Heart left ventricle (tissue), 16 donors: ENCODE results near the gene POLR3GL. TPM values are rescaled to one million over a fixed set of nuclear protein-coding genes. Genes with fewer than 3 reads are reported as not detected.

Experiments used
- ATAC-seq, 4 donors: fragments of 200-7000 bp; cut with Tn5 transposase; one replicate each; pipeline ENCODE4 v1.9.1; 2020 to 2022; ENCODE audit warnings: moderate library complexity in 4 of 4, mild to moderate bottlenecking in 3 of 4, moderate number of reproducible peaks in 1 of 4
- DNase-seq, 5 donors: peaks; one replicate each; pipeline ENCODE4 v3.0.0-alpha.2; 2020
- H3K27ac ChIP-seq, 12 donors: fragments of 200-600 bp; sonication (generic) in 4 of 12; one replicate each; pipeline versions ENCODE4 v1.5.0 to v1.8.0; 2016 to 2022; ENCODE audit warnings: mild to moderate bottlenecking in 2 of 12
- H3K27me3 ChIP-seq, 9 donors: fragments of 200-600 bp; sonication (generic) in 2 of 9; one replicate each; pipeline versions ENCODE4 v1.5.1 to v1.8.0; 2016 to 2022; ENCODE audit warnings: mild to moderate bottlenecking in 3 of 9
- H3K36me3 ChIP-seq, 9 donors: fragments of 200-600 bp; sonication (generic) in 2 of 9; one replicate each; pipeline versions ENCODE4 v1.5.0 to v1.8.0; 2018 to 2022; ENCODE audit warnings: mild to moderate bottlenecking in 2 of 9
- H3K4me1 ChIP-seq, 12 donors: fragments of 200-600 bp; sonication (generic) in 4 of 12; one replicate each; pipeline versions ENCODE4 v1.5.0 to v1.8.0; 2016 to 2022; ENCODE audit warnings: mild to moderate bottlenecking in 3 of 12
- H3K4me3 ChIP-seq, 12 donors: fragments of 200-600 bp; sonication (generic) in 4 of 12; one replicate each; pipeline versions ENCODE4 v1.5.0 to v1.8.0; 2017 to 2022; ENCODE audit warnings: mild to moderate bottlenecking in 9 of 12, moderate library complexity in 4 of 12
- H3K9me3 ChIP-seq, 12 donors: fragments of 200-600 bp; sonication (generic) in 4 of 12; one replicate each; pipeline versions ENCODE4 v1.5.0 to v1.8.0; 2016 to 2022; ENCODE audit warnings: mild to moderate bottlenecking in 1 of 12
- CTCF ChIP-seq, 12 donors: fragments of 200-600 bp; sonication (generic) in 4 of 12; IDR thresholded peaks; one replicate each; pipeline versions ENCODE4 v1.5.0 to v1.8.0; 2018 to 2022; ENCODE audit warnings: antibody characterized with exemption in 12 of 12, mild to moderate bottlenecking in 5 of 12
- POLR2A ChIP-seq, 2 donors: fragments of 450-650 bp; IDR thresholded peaks; one replicate each; pipeline ENCODE4 v1.6.1; 2017; ENCODE audit warnings: antibody characterized with exemption in 2 of 2, mild to moderate bottlenecking in 2 of 2, moderate library complexity in 2 of 2
- WGBS, 4 donors: extraction: QIAGEN DNeasy Blood & Tissue Kit in 2 of 4; methylation state at CpG; one replicate each; pipeline versions ENCODE4 v1.1.5 to v1.1.7; 2013 to 2018; 5-methylcytosine and 5-hydroxymethylcytosine counted together
- intact Hi-C, 10 donors: fragments of 100-400 bp; cut with DNase I; formaldehyde crosslinking; loops; one replicate each; pipeline versions ENCODE4 v1.11.1 to v1.14.2; 2022
- polyA plus RNA-seq, 2 donors: library from polyadenylated mRNA; stranded (reverse); fragments of 200-250 nt; gene quantifications; one replicate each; pipeline ENCODE4 v1.2.3, GENCODE V29; 2013
- total RNA-seq, 9 donors: library from RNA; depleted of rRNA in 2 of 9; stranded (reverse); fragments of >200 nt in 2 of 9; fragmentation: NEBNext Ultra II Directional in 3 of 9; extraction: Animal tissue kit (Norgen Biotek cat#: 25700) in 3 of 9; gene quantifications; one replicate each; pipeline versions ENCODE4 v1.1.0 to v1.2.4, GENCODE V29; 2016 to 2023
- donor health status: ischemic (EF 13 %, LVEDD 7.1; RV severe dilation, severe dysfunction).
- donor health status: healthy with polysubstance abuse.
- donor health status: DM: no; HTN: yes; CAD: no.
- donor health status: DM: no; HTN: no; CAD: no.
- donor health status: ischemic (EF 25% LVEDD 6.9; RV normal size, moderate dysfunction).
- donor health status: ischemic (EF 25% LVEDD 5.7; RV mildly dilated, moderate dysfunction).
- donor health status: healthy.
- donor health status: DM: yes; HTN: yes; CAD: no.
- donor health status: ischemic (EF 35%, LVEDD 5.7; RV mildly dilated, moderate dysfunction).
- donor health status: nonischemic (EF 11% LVEDD 7.7; RV severe dilation, severe dysfunction).
- donor health status: DM: yes; HTN: yes; CAD: no.
- donor health status: PGD.
- donor health status: ischemic (EF 29% LVEDD 5.4; RV normal size, mild dysfunction).
- donor health status: nonischemic (EF 23%, LVEDD 6.1; RV moderate dilation, normal function).

The POLR3GL gene
- total and polyA plus RNA-seq, 11 donors, result 30.2 to 69.4 (median 36.4) TPM

GRCh38 chr1:145955436-145955835 lies 9.1 kb upstream of the POLR3GL start:
- TF ChIP-seq POLR2A (IDR thresholded peaks at IDR 0.05) (no peak), CTCF (IDR thresholded peaks at IDR 0.05) (no peak)
- no peak for ATAC-seq
- Histone ChIP-seq H3K36me3 (peaks cover 0 to 23% (median 6%) of the 10 kb centered on the region in 9 donors), H3K27me3 (no peaks in the 10 kb centered on the region), H3K9me3 (no peaks in the 10 kb centered on the region), H3K27ac (peak overlapping the region in 10 of 12 donors; percentile 1 to 100 (median 96)), H3K4me3 (peak overlapping the region in 5 of 12 donors; percentile 69 to 87 (median 81)), H3K4me1 (peaks cover 14 to 73% (median 42%) of the 10 kb centered on the region in 12 donors)
- 10 to 29% (median 16%) methylated on average over 2 of the region's 2 CpGs for WGBS, 4 donors
- no peak for DNase-seq
- intact Hi-C loops, result loop anchor here in 7 of 10 donors (5.0 to 10.0 kb wide), 3 partner anchors 38 to 101 kb away; partner anchors contain the start of genes PEX11B (in 5 of the 7) and PIAS3 (in 3 of the 7)

- Histone ChIP-seq H3K36me3 (peaks cover 0 to 17% (median 6%) of the 10 kb centered on the region in 9 donors), H3K9me3 (no peaks in the 10 kb centered on the region), H3K27ac (peak overlapping the region in 11 of 12 donors; percentile 93 to 100 (median 98)), H3K27me3 (no peaks in the 10 kb centered on the region), H3K4me3 (peak overlapping the region in 11 of 12 donors; percentile 60 to 87 (median 73)), H3K4me1 (peaks cover 8 to 70% (median 41%) of the 10 kb centered on the region in 12 donors)
- intact Hi-C loops, result loop anchor here in 8 of 10 donors (2.0 to 10.0 kb wide), 4 partner anchors 30 to 102 kb away; partner anchors contain the start of genes PEX11B (in 5 of the 8), PIAS3 (in 3 of the 8) and RBM8A (in 3 of the 8)
- no peak for TF ChIP-seq CTCF (IDR thresholded peaks at IDR 0.05)
- TF ChIP-seq POLR2A (IDR thresholded peaks at IDR 0.05), result no peak
- no peak for ATAC-seq
- DNase-seq, result no peak
Observed at GRCh38 chr1:145956361-145956760, 8.1 kb upstream of the POLR3GL start.

GRCh38 chr1:145956781-145957442 lies 7.6 kb upstream of the POLR3GL start:
- whole genome bisulfite sequencing, 4 donors, result 0 to 2% (median 0%) methylated on average over 3 of the region's 3 CpGs
- Histone ChIP-seq H3K36me3 (peaks cover 0 to 17% (median 4%) of the 10 kb centered on the region in 9 donors), H3K4me1 (peaks cover 8 to 71% (median 46%) of the 10 kb centered on the region in 12 donors), H3K27me3 (no peaks in the 10 kb centered on the region), H3K4me3 (peak overlapping the region; percentile 60 to 88 (median 77)), H3K27ac (peak overlapping the region; percentile 93 to 100 (median 98)), H3K9me3 (no peaks in the 10 kb centered on the region)
- intact Hi-C loops, result loop anchor here in 8 of 10 donors (2.0 to 10.0 kb wide), 4 partner anchors 30 to 102 kb away; partner anchors contain the start of genes PEX11B (in 5 of the 8), PIAS3 (in 3 of the 8) and RBM8A (in 3 of the 8)
- DNase-seq, result peak in 4 of 5 donors; percentile 50 to 65 (median 62)
- TF ChIP-seq POLR2A (IDR thresholded peaks at IDR 0.05), result no peak
- ATAC-seq, result peak in 1 of 4 donors; percentile 8

GRCh38 chr1:145957443-145958319 lies 6.8 kb upstream of the POLR3GL start, which contains the start of gene LIX1L:
TSS of gene LIX1L (minus strand) at chr1:145958017. CDS start at chr1:145957927, 90 bp downstream.
- ATAC-seq (peak; percentile 82 to 92 (median 88)), DNase-seq (peak; percentile 97 to 98 (median 97))
- Histone ChIP-seq H3K27me3 (no peaks in the 10 kb centered on the region), H3K27ac (peak within 1 kb of the TSS; percentile 93 to 100 (median 98)), H3K4me1 (peaks cover 8 to 77% (median 48%) of the 10 kb centered on the region in 12 donors), H3K9me3 (no peaks in the 10 kb centered on the region), H3K4me3 (peak within 1 kb of the TSS; percentile 60 to 88 (median 77)), H3K36me3 (peaks cover 0 to 9% (median 0%) of the 10 kb centered on the region in 9 donors)
- 0% methylated on average over 24 to 60 of the region's 60 CpGs for WGBS, 4 donors
- intact Hi-C loops, result loop anchor here in 9 of 10 donors (1.0 to 10.0 kb wide), 7 partner anchors 29 to 103 kb away; partner anchors contain the start of genes PEX11B (in 5 of the 9), PIAS3 (in 4 of the 9) and RBM8A (in 4 of the 9)
- TF ChIP-seq POLR2A (IDR thresholded peaks at IDR 0.05) (peak; percentile 27 to 85), CTCF (IDR thresholded peaks at IDR 0.05) (peak in 1 of 12 donors; percentile 5)
